Endometrial microvascular endothelial cells (primary cell): Measurements from ENCODE around the gene EHF. TPM values are rescaled to one million over a fixed set of nuclear protein-coding genes. Genes with fewer than 3 reads are reported as not detected.

Experiments
- in situ Hi-C: cut with HindIII; loops from 2 replicates; pipeline ENCODE4 v1.10.0; 2017; ENCODE audit warnings: low sequenced_read_pairs, low pct_unique_long_range_greater_than_20kb; ENCODE audit errors: inconsistent ontology term
- total RNA-seq: library from RNA; depleted of rRNA; stranded (reverse); fragments of >200 nt; gene quantifications from one replicate; pipeline ENCODE4 v1.2.3, GENCODE V29; 2015; ENCODE audit errors: inconsistent ontology term

EHF gene
- total RNA-seq, 1 donor from 2014 or later = not detected

DNA sequence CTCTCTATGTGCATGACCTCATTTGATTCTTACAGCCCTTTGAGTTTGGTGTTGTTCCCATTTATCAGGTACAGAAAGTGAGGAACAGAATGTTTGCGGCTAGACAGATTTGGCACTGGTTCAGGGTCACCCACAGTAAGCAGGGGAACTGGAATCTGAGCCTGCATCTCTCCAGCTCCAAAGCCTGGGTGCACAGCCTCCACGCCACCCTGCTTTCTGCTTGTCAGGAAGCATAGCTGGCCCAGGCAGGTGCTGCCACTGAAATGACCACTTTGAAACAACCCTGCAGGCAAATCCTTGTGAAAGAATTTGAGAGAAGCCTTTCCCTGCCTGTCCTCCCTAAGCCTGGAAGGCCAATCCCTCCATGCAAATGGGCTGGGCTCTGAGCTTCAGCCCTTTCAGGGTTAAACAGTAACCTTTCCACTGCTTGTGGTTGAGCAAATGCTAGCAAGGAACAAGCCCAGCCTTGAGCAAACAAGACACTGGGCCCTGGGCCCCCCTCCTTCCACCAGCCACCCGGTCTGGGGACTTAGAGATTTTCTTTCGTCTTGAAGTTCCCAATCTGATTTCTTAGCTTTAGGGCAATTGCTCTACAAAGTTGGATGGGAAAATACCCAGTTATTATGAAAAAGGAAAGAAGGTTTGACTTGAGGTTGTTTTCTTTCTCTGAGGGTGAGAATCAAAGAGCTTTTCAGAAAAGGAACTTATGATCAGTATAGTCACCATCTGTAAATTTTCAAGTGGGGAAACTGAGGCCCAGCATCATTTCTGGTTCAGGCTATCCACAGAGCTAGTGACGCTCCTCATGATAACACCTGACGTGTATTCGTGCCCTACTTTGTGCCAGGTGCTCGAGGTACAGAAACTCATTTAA is 19.4 kb downstream of the EHF start:
- in situ Hi-C loops = no loop called here

DNA sequence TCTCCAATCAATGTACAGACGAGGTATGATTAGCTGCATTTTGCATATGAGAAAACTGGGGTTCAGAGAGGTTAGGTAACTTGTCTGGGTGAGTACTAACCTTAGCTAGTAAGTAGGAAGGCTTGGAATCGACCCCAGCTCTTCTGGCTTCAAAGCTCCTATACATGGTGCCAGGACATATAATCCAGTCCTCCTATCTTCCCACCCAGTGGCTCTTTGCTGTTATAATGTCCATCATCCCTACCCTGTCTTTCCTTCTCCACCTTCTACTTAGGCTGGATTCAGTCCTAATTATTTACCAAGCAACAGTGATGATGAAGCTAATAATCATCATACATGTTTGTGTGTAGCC is 20.0 kb downstream of the EHF start:
- in situ Hi-C loops = no loop called here

DNA sequence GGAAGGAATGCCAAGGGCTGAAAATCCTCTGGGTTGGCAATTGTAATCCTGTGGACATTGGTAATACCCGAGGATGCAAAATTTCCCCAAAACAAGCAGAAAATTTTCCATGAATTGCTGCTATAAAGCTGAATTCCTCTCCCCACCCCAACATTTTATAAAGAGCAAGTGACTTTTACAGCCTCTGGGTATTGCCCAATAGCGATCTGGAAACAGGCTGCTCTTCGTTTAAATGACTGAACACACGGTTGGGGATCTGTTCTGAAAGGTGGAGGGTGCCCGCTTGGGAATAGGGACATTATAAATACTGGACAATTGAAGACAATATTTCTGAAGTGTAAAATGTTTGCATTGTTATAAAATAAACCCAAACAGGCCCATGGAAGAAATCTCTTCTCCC is 20.6 kb downstream of the EHF start:
- in situ Hi-C loops = no loop called here

DNA sequence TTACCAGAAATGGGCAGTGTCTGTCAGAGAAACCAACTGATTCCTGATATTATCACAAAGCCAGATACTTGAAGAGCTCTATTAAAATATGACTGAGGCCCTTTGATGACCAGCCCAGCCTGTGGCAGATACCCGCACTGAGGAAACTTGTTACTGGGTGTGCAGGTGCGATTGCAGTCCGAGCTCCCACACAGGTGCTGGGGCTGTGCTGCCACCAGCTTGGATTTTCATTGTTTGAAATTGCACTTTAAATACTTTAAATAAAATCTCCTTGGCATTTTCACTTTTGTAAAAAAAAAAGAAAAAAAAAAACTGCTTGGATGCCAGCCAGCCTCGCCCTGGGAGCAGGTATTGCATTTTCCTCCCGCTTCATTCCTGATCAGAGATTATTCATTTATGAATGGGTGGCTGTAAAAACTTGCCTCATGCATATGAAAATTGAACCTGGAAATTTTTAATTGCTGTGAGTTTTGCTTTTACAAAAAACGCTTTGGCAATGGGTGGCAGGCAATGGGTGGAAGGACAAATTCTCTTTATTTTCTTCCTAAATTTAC is 21.2 kb downstream of the EHF start:
- in situ Hi-C loops = no loop called here

DNA sequence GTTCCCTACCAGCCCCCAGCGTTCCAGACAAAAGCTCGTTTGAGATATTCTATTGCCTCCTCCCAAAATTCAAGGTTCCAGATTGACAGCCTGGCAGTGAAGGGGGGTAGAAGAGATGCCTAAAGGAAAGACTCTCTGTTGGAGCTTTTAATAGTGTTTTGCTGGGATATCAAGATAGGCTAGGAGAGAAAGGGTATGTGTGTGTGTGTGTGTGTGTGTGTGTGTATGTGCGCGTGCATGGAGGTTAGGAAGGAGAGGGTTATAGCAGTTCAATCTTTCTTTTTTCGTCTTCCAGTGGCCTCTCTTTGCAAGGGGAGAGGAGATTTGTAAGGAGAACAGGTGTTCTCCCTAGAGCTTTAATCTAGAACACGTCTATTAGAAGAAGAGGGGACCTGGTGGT is 22.0 kb downstream of the EHF start:
- in situ Hi-C loops = no loop called here

DNA sequence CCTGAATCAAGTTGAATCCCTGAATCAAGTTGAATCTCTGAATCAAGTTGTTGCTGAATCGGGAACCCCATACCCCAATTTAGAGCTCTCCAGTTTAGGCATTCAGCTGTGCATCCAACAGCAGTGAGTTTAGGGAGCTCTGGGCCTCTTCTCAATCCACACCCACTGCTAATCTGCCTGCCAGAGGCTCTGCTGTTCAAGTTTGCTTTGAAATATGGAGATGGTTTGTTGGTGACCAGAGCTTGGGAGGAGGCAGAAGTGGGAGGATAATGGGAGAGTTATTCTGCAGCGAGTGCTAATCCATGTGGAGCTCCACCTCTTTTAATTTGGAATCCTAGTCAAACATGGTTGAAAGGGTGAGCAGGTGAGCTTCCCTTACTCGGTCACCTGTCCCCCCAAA is 22.4 kb downstream of the EHF start:
- in situ Hi-C loops = no loop called here

DNA sequence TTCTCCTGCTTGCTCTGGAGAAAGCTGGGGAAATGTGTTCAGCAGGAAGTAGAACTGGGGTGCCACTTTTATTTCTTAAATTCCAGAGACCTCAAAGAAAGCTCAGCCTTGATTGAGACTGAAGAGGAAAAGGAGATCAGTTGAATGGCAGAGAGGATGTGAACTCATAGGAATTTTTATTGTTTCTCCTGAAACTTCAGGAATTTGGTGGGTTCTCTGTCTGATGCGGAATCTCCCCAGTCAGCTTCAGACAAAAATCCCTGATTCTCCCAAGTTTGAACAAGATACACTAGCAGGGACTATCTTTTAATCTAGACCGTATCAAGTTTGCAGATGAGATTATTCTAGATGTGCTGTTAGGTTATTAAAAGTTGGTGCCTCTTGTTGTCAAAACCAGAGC is 23.0 kb downstream of the EHF start:
- in situ Hi-C loops = no loop called here

DNA sequence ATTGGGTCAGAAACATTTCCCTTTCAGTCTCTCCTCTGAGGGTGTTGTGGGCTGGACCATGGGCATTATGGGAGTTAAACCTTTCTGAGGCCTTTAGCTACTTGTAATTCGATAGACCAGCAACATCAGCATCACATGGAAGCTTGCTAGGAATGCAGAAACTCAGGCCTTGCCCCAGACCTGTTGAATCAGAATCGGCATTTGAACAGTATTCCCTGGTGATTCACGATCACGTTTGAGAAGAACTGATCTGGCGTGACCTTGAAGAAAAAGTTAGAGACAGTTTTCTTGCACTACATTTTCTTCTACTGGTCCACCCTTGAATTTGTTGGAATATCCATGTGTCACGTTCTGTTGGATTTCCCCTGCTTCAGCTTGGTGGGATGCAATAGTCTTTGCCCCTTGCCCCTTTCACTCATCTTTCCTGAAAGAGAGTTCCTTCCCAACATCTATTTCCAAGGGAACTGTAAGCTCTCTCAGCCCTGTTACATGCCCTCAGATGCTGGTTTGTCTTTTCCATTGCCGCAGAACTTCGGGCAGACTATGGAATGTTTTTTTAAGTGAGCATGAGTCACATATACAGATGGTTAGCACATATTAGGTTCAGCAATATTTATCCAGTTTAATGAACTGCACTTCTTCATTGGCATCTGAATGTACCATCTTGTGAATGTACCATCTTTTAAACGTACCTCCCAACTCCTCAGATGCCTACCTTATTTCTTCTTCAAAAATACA is 23.9 kb downstream of the EHF start:
- in situ Hi-C loops = no loop called here

DNA sequence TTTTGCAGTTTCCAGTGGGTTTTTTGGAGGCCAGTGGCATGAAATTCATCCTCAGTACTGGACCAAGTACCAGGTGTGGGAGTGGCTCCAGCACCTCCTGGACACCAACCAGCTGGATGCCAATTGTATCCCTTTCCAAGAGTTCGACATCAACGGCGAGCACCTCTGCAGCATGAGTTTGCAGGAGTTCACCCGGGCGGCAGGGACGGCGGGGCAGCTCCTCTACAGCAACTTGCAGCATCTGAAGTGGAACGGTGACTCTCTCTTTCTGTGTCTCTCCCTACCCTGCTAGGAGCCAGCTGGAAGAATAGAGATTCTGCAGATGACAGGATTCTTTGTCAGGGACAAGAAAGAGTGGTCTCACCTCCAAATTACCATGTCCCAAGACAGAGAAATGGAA is 25.5 kb downstream of the EHF start:
- in situ Hi-C loops = no loop called here

DNA sequence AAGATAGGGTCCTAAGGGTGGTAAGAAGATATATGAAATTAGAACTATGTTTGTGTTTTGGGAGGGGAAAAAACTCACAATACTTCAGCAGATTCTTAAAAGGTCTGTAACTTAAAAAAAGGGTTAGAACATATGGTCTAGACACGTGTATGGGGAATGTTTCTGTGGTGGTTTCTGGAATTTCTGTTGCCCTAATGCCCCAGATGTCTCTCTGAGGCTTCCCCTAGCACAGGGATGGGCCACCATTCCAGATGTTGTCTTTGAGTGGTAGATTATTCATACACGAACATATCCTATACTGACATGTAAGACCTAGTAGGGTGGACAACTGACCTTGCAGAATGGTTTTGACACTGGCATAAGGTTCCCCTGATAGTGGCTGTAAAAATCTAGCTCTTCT is 26.2 kb downstream of the EHF start:
- in situ Hi-C loops = no loop called here

DNA sequence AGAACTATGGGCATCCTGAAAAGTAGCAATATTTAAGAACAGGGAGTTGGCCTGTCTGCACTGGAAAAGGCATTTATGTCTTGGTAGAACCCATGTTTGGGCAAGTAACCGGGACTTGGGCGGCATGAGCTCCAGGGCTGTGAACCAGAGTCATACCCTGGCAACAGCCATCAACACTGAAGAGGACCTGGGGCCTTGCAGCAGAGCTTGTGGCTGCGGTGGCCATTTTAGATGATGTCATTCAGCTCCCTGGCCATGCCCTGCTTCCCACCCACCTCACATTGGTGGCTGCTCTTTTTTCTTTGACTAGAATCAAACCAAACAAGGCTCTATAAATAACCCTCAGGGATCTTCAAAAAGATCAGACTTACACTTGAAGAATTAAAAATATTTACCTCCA is 26.6 kb downstream of the EHF start:
- in situ Hi-C loops = no loop called here

DNA sequence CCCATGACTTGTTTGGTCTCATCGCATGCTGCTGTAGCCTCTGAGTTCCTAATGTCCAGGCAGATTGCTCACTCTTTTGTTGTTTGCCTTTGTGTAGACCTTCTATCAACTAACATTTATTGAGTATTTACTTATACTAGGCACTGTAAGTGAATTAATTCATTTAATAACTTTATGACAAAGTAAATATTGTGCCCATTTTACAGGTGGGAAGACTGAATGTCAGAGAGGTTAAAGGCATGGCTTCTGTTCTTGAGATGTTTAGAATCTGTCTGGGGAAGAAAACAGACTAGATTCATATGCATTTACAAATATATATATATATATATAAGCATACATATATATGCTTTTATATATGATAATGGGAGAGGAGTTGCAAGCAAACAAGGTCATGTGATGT is 27.1 kb downstream of the EHF start:
- in situ Hi-C loops = no loop called here

DNA sequence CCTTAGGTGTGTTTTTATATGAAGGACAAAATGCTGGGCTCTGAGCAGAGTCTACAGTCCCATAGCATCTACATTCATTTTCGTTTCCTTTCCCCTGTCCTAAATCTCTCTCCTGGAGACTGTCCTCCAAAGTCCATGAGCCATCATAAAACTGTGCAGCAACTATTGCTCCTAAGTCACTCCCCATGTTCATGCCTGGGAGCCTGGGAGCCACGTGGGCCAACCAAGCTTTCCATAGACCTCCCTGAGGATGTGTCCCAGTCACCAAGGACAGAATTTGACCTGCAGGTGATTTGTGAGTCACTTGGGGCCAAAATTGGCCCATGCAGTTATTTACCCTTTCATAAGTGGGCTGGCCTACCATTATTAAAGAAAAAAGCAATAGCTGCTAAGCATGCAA is 28.7 kb downstream of the EHF start:
- in situ Hi-C loops = no loop called here

DNA sequence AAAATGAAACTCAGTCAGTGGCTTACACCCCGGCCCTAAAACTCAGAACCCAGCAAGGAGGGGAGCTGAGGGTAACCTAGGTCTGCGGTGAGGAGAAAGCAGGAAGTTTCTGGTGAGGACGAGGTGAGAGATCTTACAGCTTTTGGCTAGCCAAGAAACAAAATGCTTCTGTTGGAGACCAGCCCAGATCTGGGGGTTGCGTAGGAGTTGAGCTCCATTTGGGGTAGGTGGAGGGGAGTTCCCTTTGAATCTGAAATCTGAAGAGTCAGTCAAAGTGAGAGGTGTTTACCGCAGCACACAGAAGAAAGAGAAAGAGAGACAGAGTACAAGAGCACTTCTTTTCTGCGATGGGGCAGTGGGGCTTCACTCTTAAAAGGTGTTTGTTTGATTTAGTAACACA is 29.6 kb downstream of the EHF start:
- in situ Hi-C loops = no loop called here

DNA sequence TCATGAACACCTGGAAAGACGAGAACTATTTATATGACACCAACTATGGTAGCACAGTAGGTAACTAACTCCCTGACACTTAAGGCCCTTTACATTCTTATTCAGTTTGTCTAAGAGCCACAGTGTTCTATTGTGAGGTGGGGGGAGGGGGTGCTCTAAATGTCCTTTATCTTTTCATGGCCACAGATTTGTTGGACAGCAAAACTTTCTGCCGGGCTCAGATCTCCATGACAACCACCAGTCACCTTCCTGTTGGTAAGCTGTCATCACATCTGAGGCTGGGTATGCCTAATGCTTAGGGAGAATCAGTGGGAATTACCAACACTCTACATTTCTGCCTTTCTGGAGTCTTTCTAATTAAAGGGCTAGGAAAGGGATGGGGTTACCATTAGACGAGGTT is 30.7 kb downstream of the EHF start:
- in situ Hi-C loops = no loop called here

DNA sequence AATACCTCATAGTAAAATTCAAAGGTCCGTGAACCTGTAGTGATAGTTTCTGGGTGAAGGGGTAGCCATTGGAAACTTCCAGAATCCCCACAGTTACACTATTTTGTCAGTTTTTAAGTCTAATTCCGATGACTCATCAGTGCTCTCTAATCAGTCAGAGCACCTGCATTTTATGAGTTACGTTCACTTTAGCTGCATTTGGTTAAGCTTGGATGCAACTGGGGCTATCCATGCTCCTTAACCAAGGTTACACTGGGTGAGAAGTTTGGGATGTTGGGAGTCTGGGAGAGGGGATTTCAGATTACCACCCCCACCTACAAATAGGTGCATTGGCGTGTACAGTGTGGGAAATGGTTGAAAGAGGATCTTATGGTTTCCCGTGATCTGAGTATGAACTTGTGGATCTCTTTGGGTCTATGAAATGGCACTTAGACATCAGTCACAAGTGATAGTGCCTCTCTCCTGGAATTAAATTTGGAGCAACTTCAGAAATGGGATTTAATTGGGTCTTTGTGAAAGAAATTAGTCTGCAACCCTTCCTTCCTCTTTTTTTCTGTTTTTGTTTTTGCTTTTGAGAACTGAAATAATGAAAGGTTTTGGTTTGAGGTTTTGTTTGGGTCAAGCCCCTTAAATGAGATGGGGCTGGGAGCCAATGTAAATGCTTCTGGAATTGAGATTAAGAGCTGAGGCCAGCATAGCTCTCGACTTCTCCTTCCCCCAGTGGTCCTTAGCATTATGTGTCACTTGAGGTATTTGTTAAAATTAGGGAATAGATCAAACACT is 31.5 kb downstream of the EHF start:
- in situ Hi-C loops = no loop called here

DNA sequence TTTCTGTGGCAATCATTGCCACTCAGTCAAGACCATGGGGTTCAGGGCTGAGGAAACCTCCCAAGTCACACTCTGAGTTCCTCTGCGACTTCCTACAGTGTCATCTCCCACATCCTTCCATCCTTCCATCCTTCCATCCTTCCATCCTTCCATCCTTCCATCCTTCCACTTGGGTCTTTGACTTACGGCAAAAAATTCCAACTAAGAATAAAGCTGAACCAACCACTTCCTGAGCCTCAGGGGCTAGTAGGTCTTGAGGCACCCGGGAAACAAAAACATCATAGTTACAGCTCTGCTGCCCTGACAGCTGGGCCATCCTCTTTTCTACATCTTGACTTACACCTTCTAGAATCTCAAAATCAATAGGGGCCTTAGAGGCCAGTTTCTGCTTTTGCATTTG is 32.1 kb downstream of the EHF start:
- in situ Hi-C loops = no loop called here

DNA sequence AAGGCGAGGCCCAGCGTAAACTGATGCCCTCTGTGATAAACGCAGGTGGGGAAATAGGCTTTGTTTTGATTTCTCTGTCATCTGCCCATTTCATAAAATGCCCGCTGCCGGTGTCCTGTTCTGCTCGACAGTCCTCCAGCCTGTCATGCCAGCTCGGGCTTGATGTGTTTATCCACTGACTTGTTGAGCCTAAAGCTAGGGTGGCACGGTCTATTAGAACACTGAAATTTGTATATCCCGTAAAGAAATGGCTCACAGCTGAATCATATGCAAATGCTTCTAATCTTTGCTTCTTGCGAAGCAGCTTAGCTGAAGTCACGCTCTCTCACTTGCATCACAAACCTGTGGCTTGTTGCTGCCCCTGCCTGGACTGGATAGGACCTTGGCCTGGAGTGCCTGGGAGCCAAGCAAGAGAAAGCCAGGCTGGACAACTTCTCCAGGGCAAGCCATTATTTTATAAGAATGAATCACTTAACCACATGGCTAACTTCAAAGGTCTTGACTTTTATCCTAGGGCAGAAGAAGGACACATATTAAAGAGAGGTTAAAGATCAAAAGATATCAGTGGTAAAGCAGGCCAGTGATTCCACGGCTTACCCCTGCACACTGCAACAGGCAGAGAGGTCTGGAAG is 33.1 kb downstream of the EHF start:
- in situ Hi-C loops = no loop called here
